Panc1 (cell line): Measurements from ENCODE around the gene DUSP11. TPM values are rescaled to one million over a fixed set of nuclear protein-coding genes. Genes with fewer than 3 reads are reported as not detected.

Experiments
- ATAC-seq: fragments of 200-7000 bp; cut with Tn5 transposase; 2 replicates; pipeline ENCODE4 v1.9.1; 2020; ENCODE audit warnings: mild to moderate bottlenecking, moderate library complexity
- BruUV-seq: library from RNA; stranded (reverse); fragments of 400-500 nt; replicated peaks from 2 replicates; lab custom pipeline; 2021; lab: Mats Ljungman, UMichigan
- CTCF ChIA-PET: fragments of 300-600 bp; sonication (Branson Sonifier 250); formaldehyde crosslinking; loops from one replicate; lab custom pipeline; 2022; ENCODE audit warnings: antibody characterized with exemption; lab: Charles Lee
- POLR2A ChIA-PET: fragments of 300-600 bp; sonication (Branson Sonifier 250); formaldehyde crosslinking; loops from one replicate; lab custom pipeline; 2022; ENCODE audit warnings: antibody characterized with exemption; lab: Charles Lee
- DNase-seq: peaks from one replicate; pipeline ENCODE4 v3.0.0-alpha.2; 2010; ENCODE audit warnings: low read depth, low spot score
- H3K27ac ChIP-seq: 2 replicates; pipeline ENCODE4 v1.5.1; 2011; ENCODE audit warnings: mild to moderate bottlenecking, low read length, inconsistent platforms
- H3K27me3 ChIP-seq: fragments of 200-500 bp; sonication (Bioruptor generic); 2 replicates; pipeline ENCODE4 v1.6.0; 2014; ENCODE audit warnings: low read length, inconsistent platforms; ENCODE audit not compliant: control insufficient read depth, insufficient read depth
- H3K36me3 ChIP-seq: fragments of 200-500 bp; sonication (Bioruptor generic); 2 replicates; pipeline ENCODE4 v1.5.1; 2014; ENCODE audit warnings: inconsistent platforms, mild to moderate bottlenecking, low read length, moderate library complexity; ENCODE audit not compliant: control insufficient read depth, insufficient read depth
- H3K4me1 ChIP-seq: 2 replicates; pipeline ENCODE4 v1.5.1; 2011; ENCODE audit warnings: inconsistent platforms, mild to moderate bottlenecking, low read length, moderate library complexity; ENCODE audit not compliant: control insufficient read depth, insufficient read depth
- H3K4me3 ChIP-seq, 2 experiments: 2 replicates each; pipeline ENCODE4 v1.5.1; 2011 to 2012; ENCODE audit warnings: low read depth in 2 of 2, low read length in 2 of 2, mild to moderate bottlenecking in 2 of 2, inconsistent platforms in 1 of 2, moderate library complexity in 1 of 2
- H3K9me3 ChIP-seq: fragments of 200-500 bp; sonication (Bioruptor generic); 2 replicates; pipeline ENCODE4 v1.5.1; 2014; ENCODE audit warnings: low read depth, mild to moderate bottlenecking, inconsistent platforms, low read length, moderate library complexity; ENCODE audit not compliant: control insufficient read depth, insufficient read depth
- CTCF ChIP-seq: fragments of 450-650 bp; IDR thresholded peaks from 2 replicates; pipeline ENCODE4 v1.5.1; 2017; ENCODE audit warnings: mild to moderate bottlenecking
- POLR2AphosphoS5 ChIP-seq: IDR thresholded peaks from 2 replicates; pipeline ENCODE4 v1.6.1; 2012; ENCODE audit warnings: mild to moderate bottlenecking, low read depth, low read length, moderate library complexity
- REST ChIP-seq, 2 experiments: IDR thresholded peaks; 2 replicates each; pipeline ENCODE4 v1.6.1; 2011 to 2012; ENCODE audit warnings: low read depth in 2 of 2, control low read depth in 1 of 2, low read length in 1 of 2, mild to moderate bottlenecking in 1 of 2, moderate library complexity in 1 of 2; ENCODE audit not compliant: insufficient read depth in 1 of 2
- SIN3A ChIP-seq: IDR thresholded peaks from 2 replicates; pipeline ENCODE4 v1.6.1; 2012; ENCODE audit warnings: low read depth, mild to moderate bottlenecking, low read length, moderate library complexity, borderline replicate concordance; ENCODE audit not compliant: insufficient read depth
- TCF7L2 ChIP-seq: IDR thresholded peaks from 2 replicates; pipeline ENCODE4 v1.6.1; 2011; ENCODE audit warnings: mild to moderate bottlenecking, low read depth, low read length, inconsistent platforms
- in situ Hi-C: cut with HindIII; loops from 2 replicates; pipeline ENCODE4 v1.10.0; 2016; ENCODE audit warnings: low sequenced_read_pairs, low pct_unique_long_range_greater_than_20kb
- intact Hi-C: fragments of 100-400 bp; cut with micrococcal nuclease; formaldehyde crosslinking; loops from one replicate; pipeline ENCODE4 v1.10.0; 2022; ENCODE audit not compliant: unreplicated experiment
- total RNA-seq: library from RNA; stranded (reverse); gene quantifications from one replicate; pipeline ENCODE4 v1.2.1, GENCODE V29; 2021; ENCODE audit not compliant: unreplicated experiment

Gene DUSP11
- total RNA-seq, 1 experiment from 2014 or later: 16.9 TPM

GRCh38 chr2:73821227-73821626, 41.3 kb upstream of the DUSP11 start:
- ATAC-seq: no peak
- ChIA-PET CTCF (interaction anchor here (0.6 to 1.1 kb wide), 2 partner anchors 130 to 306 kb away, joined by 4 read pairs; no protein-coding TSS in a partner anchor), POLR2A (no interaction called here)
- TF ChIP-seq TCF7L2 (no peak), POLR2AphosphoS5 (no peak), REST (IDR thresholded peaks at IDR 0.05; ENCODE audit: insufficient read depth in 1 of 2, low read depth in 2 of 2, low read length in 1 of 2) (no peak), SIN3A (no peak), CTCF (no peak)
- intact Hi-C loops: no loop called here
- Histone ChIP-seq H3K36me3 (no peaks in the 10 kb centered on the region), H3K4me1 (no peaks in the 10 kb centered on the region), H3K27ac (no peak overlapping the region), H3K27me3 (no peaks in the 10 kb centered on the region), H3K4me3 (no peak overlapping the region), H3K9me3 (no peaks in the 10 kb centered on the region)
- no peak for DNase-seq
- BruUV-seq: no TSS peak
- in situ Hi-C loops: no loop called here

GRCh38 chr2:73818296-73818695, 38.4 kb upstream of the DUSP11 start:
- ChIA-PET CTCF (no interaction called here), POLR2A (no interaction called here)
- no peaks in the 10 kb centered on the region for H3K36me3 ChIP-seq
- H3K9me3 ChIP-seq: no peaks in the 10 kb centered on the region
- DNase-seq (no peak), ATAC-seq (no peak)
- in situ Hi-C loops (no loop called here), intact Hi-C loops (no loop called here)
- no peaks in the 10 kb centered on the region for H3K27me3 ChIP-seq
- H3K4me1 ChIP-seq: no peaks in the 10 kb centered on the region
- H3K27ac ChIP-seq: no peak overlapping the region
- H3K4me3 ChIP-seq: no peak overlapping the region
- BruUV-seq: no TSS peak
- TF ChIP-seq TCF7L2: no peak
- no peak for TF ChIP-seq CTCF
- no peak for TF ChIP-seq SIN3A
- no peak for TF ChIP-seq POLR2AphosphoS5
- TF ChIP-seq REST (IDR thresholded peaks at IDR 0.05; ENCODE audit: insufficient read depth in 1 of 2, low read depth in 2 of 2, low read length in 1 of 2): no peak
